G401 (cell line): Measurements from ENCODE around the gene TOP3B. TPM values are rescaled to one million over a fixed set of nuclear protein-coding genes. Genes with fewer than 3 reads are reported as not detected.

Experiments
- DNase-seq: peaks from one replicate; pipeline ENCODE4 v3.0.0-alpha.2; 2015; ENCODE audit warnings: low spot score
- in situ Hi-C: cut with HindIII; loops from 2 replicates; pipeline ENCODE4 v1.10.0; 2016; ENCODE audit warnings: low sequenced_read_pairs, mixed read lengths
- total RNA-seq: library from RNA; depleted of rRNA; stranded (reverse); fragments of >200 nt; shearing (Covaris generic); gene quantifications from 2 replicates; pipeline ENCODE4 v1.2.3, GENCODE V29; 2014

The TOP3B gene
- total RNA-seq, 1 experiment from 2014 or later, result 24.8 TPM

- peak; percentile 93 for DNase-seq
- in situ Hi-C loops, result loop anchor here (10.0 kb wide), 2 partner anchors 83 to 223 kb away; no protein-coding TSS in a partner anchor
Observed at GRCh38 chr22:21938071-21938822, 44.3 kb downstream of the TOP3B start.

GRCh38 chr22:21937821-21938070, 44.8 kb downstream of the TOP3B start:
- in situ Hi-C loops, result loop anchor here (10.0 kb wide), 2 partner anchors 83 to 223 kb away; no protein-coding TSS in a partner anchor

GRCh38 chr22:21937041-21937820, 45.4 kb downstream of the TOP3B start:
- in situ Hi-C loops, result loop anchor here (10.0 kb wide), 2 partner anchors 82 to 222 kb away; no protein-coding TSS in a partner anchor
- DNase-seq, result no peak

More at GRCh38 chr22:21937821-21938070, 44.8 kb downstream of the TOP3B start:
- no peak for DNase-seq

- in situ Hi-C loops, result loop anchor here (10.0 kb wide), 2 partner anchors 81 to 221 kb away; no protein-coding TSS in a partner anchor
- DNase-seq, result no peak
Observed at GRCh38 chr22:21936151-21936775, 46.3 kb downstream of the TOP3B start.

- in situ Hi-C loops, result loop anchor here (10.0 kb wide), 2 partner anchors 79 to 219 kb away; no protein-coding TSS in a partner anchor
- DNase-seq, result no peak
Observed at GRCh38 chr22:21933910-21934309, 48.7 kb downstream of the TOP3B start.

GRCh38 chr22:21933413-21933812, 49.2 kb downstream of the TOP3B start:
- DNase-seq, result no peak
- in situ Hi-C loops, result loop anchor here (10.0 kb wide), 2 partner anchors 79 to 219 kb away; no protein-coding TSS in a partner anchor

- no peak for DNase-seq
- in situ Hi-C loops, result loop anchor here (10.0 kb wide), 2 partner anchors 78 to 218 kb away; no protein-coding TSS in a partner anchor
Observed at GRCh38 chr22:21932347-21932746, 50.2 kb downstream of the TOP3B start.

- DNase-seq, result no peak
- in situ Hi-C loops, result loop anchor here (10.0 kb wide), 2 partner anchors 76 to 216 kb away; no protein-coding TSS in a partner anchor
Observed at GRCh38 chr22:21931056-21931455, 51.5 kb downstream of the TOP3B start.

GRCh38 chr22:21929253-21929652, 53.3 kb downstream of the TOP3B start:
- in situ Hi-C loops, result no loop called here
- no peak for DNase-seq

- in situ Hi-C loops, result no loop called here
- no peak for DNase-seq
Observed at GRCh38 chr22:21928048-21928447, 54.5 kb downstream of the TOP3B start.

GRCh38 chr22:21927174-21927823, 55.3 kb downstream of the TOP3B start:
- DNase-seq, result no peak
- in situ Hi-C loops, result no loop called here

GRCh38 chr22:21926728-21927127, 55.9 kb downstream of the TOP3B start:
- no peak for DNase-seq
- in situ Hi-C loops, result no loop called here

GRCh38 chr22:21923163-21923561, 59.4 kb downstream of the TOP3B start:
- in situ Hi-C loops, result no loop called here
- no peak for DNase-seq

GRCh38 chr22:21922370-21923162, 60.0 kb downstream of the TOP3B start:
- DNase-seq, result no peak
- in situ Hi-C loops, result no loop called here

- in situ Hi-C loops, result no loop called here
- DNase-seq, result no peak
Observed at GRCh38 chr22:21921729-21922128, 60.9 kb downstream of the TOP3B start.

GRCh38 chr22:21921184-21921721, 61.3 kb downstream of the TOP3B start:
- in situ Hi-C loops, result no loop called here
- no peak for DNase-seq

GRCh38 chr22:21920341-21921183, 62.0 kb downstream of the TOP3B start:
- DNase-seq, result no peak
- in situ Hi-C loops, result no loop called here
